ENCODE data around the gene WNK2.
"Not testable (repeated sequence)": the region's sequence is repeated elsewhere in the genome, so short reads cannot be mapped to it uniquely, and the experiment has no call there.

The WNK2 gene

GRCh38 chr9:93338196-93338595 is 154.3 kb downstream of the WNK2 start:
- not testable (repeated sequence) for DNase-seq (ENCODE audit: low spot score)

GRCh38 chr9:93340091-93340490 is 156.2 kb downstream of the WNK2 start:
- no peak for DNase-seq (ENCODE audit: low spot score)

- DNase-seq (ENCODE audit: low spot score): not testable (repeated sequence)
These were observed 157.9 kb downstream of the WNK2 start for GRCh38 chr9:93341820-93342219.

GRCh38 chr9:93342428-93342827 is 158.5 kb downstream of the WNK2 start:
- DNase-seq (ENCODE audit: low spot score): not testable (repeated sequence)

GRCh38 chr9:93343663-93344062 is 159.7 kb downstream of the WNK2 start:
- DNase-seq (ENCODE audit: low spot score): no peak

GRCh38 chr9:93345643-93346230 is 161.8 kb downstream of the WNK2 start:
- no peak for DNase-seq (ENCODE audit: low spot score)

- no peak for DNase-seq (ENCODE audit: low spot score)
These were observed 162.5 kb downstream of the WNK2 start for GRCh38 chr9:93346231-93347112.

GRCh38 chr9:93347371-93347975 is 163.5 kb downstream of the WNK2 start:
- DNase-seq (ENCODE audit: low spot score): not testable (repeated sequence)

- not testable (repeated sequence) for DNase-seq (ENCODE audit: low spot score)
These were observed 169.7 kb downstream of the WNK2 start for GRCh38 chr9:93353413-93354310.

GRCh38 chr9:93354451-93354850 is 170.5 kb downstream of the WNK2 start:
- DNase-seq (ENCODE audit: low spot score): no peak

- DNase-seq (ENCODE audit: low spot score): no peak
These were observed 171.9 kb downstream of the WNK2 start for GRCh38 chr9:93355827-93356226.

- no peak for DNase-seq (ENCODE audit: low spot score)
These were observed 173.7 kb downstream of the WNK2 start for GRCh38 chr9:93357649-93358048.

- not testable (repeated sequence) for DNase-seq (ENCODE audit: low spot score)
These were observed 176.0 kb downstream of the WNK2 start for GRCh38 chr9:93359907-93360306.

- no peak for DNase-seq (ENCODE audit: low spot score)
These were observed 178.1 kb downstream of the WNK2 start for GRCh38 chr9:93361995-93362394.

- no peak for DNase-seq (ENCODE audit: low spot score)
These were observed 180.9 kb downstream of the WNK2 start for GRCh38 chr9:93364734-93365426.

- DNase-seq (ENCODE audit: low spot score): no peak
These were observed 181.6 kb downstream of the WNK2 start for GRCh38 chr9:93365427-93366118.

GRCh38 chr9:93366119-93366447 is 182.1 kb downstream of the WNK2 start:
- DNase-seq (ENCODE audit: low spot score): no peak

GRCh38 chr9:93366486-93366885 is 182.5 kb downstream of the WNK2 start:
- not testable (repeated sequence) for DNase-seq (ENCODE audit: low spot score)

GRCh38 chr9:93368437-93368836 is 184.5 kb downstream of the WNK2 start:
- no peak for DNase-seq (ENCODE audit: low spot score)

- no peak for DNase-seq (ENCODE audit: low spot score)
These were observed 185.7 kb downstream of the WNK2 start for GRCh38 chr9:93369686-93370085.

All from D341Med (cell line).